Vagina (tissue), 2 donors: ENCODE results near the gene MRTFA.

ENCODE experiments used
- POLR2A ChIP-seq, 2 donors: fragments of 450-650 bp; IDR thresholded peaks; one replicate each; pipeline ENCODE4 v1.6.1; 2017; ENCODE audit warnings: antibody characterized with exemption in 2 of 2, mild to moderate bottlenecking in 2 of 2, moderate library complexity in 2 of 2
- TF ChIP-seq, protein P1 (sequence below), 3 experiments: fragments of 450-650 bp in 2 of 3; fragments of 200-600 bp in 1 of 3; sonication (generic) in 1 of 3; IDR thresholded peaks; one replicate each; pipeline ENCODE4 v1.5.1; 2017 to 2019; ENCODE audit warnings: antibody characterized with exemption in 3 of 3, mild to moderate bottlenecking in 2 of 3, moderate library complexity in 2 of 3

DNA sequence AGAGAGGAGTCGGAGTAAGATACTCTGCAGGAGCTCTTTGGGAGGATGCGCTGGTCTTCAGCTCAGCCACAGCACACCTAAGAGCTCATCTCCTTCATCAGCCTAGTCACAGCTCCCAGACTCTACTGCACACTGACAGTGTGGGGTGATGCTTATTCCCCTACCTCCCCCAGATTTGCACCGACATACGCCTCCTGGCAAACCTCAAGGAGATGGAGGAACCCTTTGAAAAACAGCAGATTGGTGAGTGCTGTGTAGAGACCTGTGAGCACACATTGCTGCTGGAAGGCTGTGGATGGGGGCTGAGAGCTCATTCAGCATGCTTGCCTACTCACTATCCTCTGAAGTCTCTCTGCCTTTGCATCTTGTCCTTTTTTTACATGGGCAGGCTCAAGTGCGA, 275.4 kb downstream of the MRTFA start:
- TF ChIP-seq, protein P1, sequence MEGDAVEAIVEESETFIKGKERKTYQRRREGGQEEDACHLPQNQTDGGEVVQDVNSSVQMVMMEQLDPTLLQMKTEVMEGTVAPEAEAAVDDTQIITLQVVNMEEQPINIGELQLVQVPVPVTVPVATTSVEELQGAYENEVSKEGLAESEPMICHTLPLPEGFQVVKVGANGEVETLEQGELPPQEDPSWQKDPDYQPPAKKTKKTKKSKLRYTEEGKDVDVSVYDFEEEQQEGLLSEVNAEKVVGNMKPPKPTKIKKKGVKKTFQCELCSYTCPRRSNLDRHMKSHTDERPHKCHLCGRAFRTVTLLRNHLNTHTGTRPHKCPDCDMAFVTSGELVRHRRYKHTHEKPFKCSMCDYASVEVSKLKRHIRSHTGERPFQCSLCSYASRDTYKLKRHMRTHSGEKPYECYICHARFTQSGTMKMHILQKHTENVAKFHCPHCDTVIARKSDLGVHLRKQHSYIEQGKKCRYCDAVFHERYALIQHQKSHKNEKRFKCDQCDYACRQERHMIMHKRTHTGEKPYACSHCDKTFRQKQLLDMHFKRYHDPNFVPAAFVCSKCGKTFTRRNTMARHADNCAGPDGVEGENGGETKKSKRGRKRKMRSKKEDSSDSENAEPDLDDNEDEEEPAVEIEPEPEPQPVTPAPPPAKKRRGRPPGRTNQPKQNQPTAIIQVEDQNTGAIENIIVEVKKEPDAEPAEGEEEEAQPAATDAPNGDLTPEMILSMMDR (IDR thresholded peaks at IDR 0.05): no peak
- TF ChIP-seq POLR2A (IDR thresholded peaks at IDR 0.05): no peak
